ENCODE results near the gene C1QTNF8.

Gene C1QTNF8

GRCh38 chr16:1119129-1119528, 23.1 kb upstream of the C1QTNF8 start:
- no peaks in the 10 kb centered on the region for H3K9me3 ChIP-seq
- H3K27me3 ChIP-seq = peaks cover 7% of the 10 kb centered on the region
- H3K36me3 ChIP-seq = no peaks in the 10 kb centered on the region
- H3K27ac ChIP-seq = no peak overlapping the region
- no peak for TF ChIP-seq CTCF (IDR thresholded peaks at IDR 0.05)
- H3K4me3 ChIP-seq (ENCODE audit: low read depth in 1 of 2, low read length in 1 of 2) = no peak overlapping the region
- no peaks in the 10 kb centered on the region for H3K4me1 ChIP-seq (ENCODE audit: control insufficient read depth in 1 of 2, insufficient read depth in 1 of 2, low read depth in 1 of 2, low read length in 1 of 2)

DNA sequence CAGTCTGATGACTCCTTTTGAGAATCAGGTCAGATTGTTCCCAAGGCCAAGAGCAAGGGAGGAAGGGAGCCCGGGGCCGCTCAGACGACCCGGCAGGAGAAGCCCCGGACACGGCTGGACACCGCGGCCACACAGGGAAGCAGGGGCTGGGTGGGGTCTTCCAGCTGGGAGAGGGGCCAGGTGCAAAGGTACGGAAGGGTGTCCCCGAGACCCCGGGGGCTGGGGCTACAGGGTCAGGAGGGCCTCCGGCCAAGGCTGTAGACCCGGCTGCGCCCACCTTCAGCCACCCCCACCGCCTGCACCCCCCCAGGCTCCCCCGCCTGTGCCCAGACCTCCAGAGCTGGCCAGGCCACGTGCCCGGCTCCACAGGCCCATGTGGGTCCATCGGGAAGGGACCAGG, 21.9 kb upstream of the C1QTNF8 start:
- H3K27me3 ChIP-seq = peaks cover 7% of the 10 kb centered on the region
- TF ChIP-seq CTCF (IDR thresholded peaks at IDR 0.05) = no peak
- H3K9me3 ChIP-seq = no peaks in the 10 kb centered on the region
- H3K36me3 ChIP-seq = no peaks in the 10 kb centered on the region
- no peak overlapping the region for H3K4me3 ChIP-seq (ENCODE audit: low read depth in 1 of 2, low read length in 1 of 2)
- no peak overlapping the region for H3K27ac ChIP-seq
- no peaks in the 10 kb centered on the region for H3K4me1 ChIP-seq (ENCODE audit: control insufficient read depth in 1 of 2, insufficient read depth in 1 of 2, low read depth in 1 of 2, low read length in 1 of 2)

GRCh38 chr16:1117176-1117900, 21.3 kb upstream of the C1QTNF8 start:
- no peak for TF ChIP-seq CTCF (IDR thresholded peaks at IDR 0.05)
- no peak overlapping the region for H3K27ac ChIP-seq
- H3K4me3 ChIP-seq (ENCODE audit: low read depth in 1 of 2, low read length in 1 of 2) = no peak overlapping the region
- H3K9me3 ChIP-seq = no peaks in the 10 kb centered on the region
- H3K36me3 ChIP-seq = no peaks in the 10 kb centered on the region
- H3K4me1 ChIP-seq (ENCODE audit: control insufficient read depth in 1 of 2, insufficient read depth in 1 of 2, low read depth in 1 of 2, low read length in 1 of 2) = no peaks in the 10 kb centered on the region
- H3K27me3 ChIP-seq = peaks cover 10% of the 10 kb centered on the region

DNA sequence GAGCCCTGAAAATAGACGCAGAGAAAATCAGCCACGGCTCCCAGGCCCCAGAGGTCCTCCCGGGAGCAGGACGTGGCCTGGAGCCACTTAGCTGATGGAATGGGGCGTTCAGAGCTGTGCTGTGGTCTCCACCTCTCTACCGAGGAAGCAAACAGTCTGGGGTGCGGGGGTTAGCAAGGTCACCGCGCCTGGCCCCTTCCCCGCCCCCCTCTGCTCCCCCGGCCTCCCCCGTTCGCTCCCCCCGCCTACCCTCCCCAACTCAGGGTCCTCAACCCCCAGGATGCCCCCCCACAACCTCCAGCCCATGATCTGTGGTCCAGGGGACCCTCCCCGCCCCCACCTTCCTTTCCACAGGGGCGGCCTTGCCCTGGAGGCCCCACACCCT, 20.6 kb upstream of the C1QTNF8 start:
- H3K27ac ChIP-seq = no peak overlapping the region

DNA sequence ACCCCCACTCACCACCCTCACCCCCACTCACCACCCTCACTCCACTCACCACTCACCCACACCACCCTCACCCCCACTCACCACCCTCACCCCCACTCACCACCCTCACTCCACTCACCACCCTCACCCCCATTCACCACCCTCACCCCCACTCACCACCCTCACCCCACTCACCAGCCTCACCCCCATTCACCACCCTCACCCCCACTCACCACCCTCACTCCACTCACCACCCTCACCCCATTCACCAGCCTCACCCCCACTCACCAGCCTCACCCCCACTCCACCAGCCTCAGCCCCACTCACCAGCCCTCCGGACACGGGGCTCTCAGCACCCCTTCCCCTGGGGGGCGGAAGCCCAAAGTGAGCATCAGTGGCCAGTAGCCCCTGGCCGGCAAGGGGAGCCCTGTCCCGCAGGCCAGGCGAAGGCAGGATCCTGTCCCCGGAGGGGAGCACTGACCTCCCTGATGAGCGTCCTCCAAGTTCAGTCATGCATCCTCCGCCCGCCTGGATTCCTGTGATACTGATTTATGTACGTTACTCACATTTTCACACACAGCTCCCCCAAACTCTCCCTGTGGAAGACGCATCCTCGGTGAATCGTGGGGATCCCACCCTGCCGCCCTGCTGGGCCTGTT, 18.0 kb upstream of the C1QTNF8 start:
- Histone ChIP-seq H3K4me1 (ENCODE audit: control insufficient read depth in 1 of 2, insufficient read depth in 1 of 2, low read depth in 1 of 2, low read length in 1 of 2) (no peaks in the 10 kb centered on the region), H3K9me3 (no peaks in the 10 kb centered on the region), H3K27me3 (peaks cover 20% of the 10 kb centered on the region), H3K4me3 (ENCODE audit: low read depth in 1 of 2, low read length in 1 of 2) (no peak overlapping the region), H3K36me3 (no peaks in the 10 kb centered on the region), H3K27ac (no peak overlapping the region)
- TF ChIP-seq CTCF (IDR thresholded peaks at IDR 0.05) = no peak

More for the DNA sequence above, 20.6 kb upstream of the C1QTNF8 start:
- no peaks in the 10 kb centered on the region for H3K9me3 ChIP-seq
- peaks cover 14% of the 10 kb centered on the region for H3K27me3 ChIP-seq
- no peak overlapping the region for H3K4me3 ChIP-seq (ENCODE audit: low read depth in 1 of 2, low read length in 1 of 2)
- H3K4me1 ChIP-seq (ENCODE audit: control insufficient read depth in 1 of 2, insufficient read depth in 1 of 2, low read depth in 1 of 2, low read length in 1 of 2) = no peaks in the 10 kb centered on the region
- no peak for TF ChIP-seq CTCF (IDR thresholded peaks at IDR 0.05)
- no peaks in the 10 kb centered on the region for H3K36me3 ChIP-seq

Measured in neutrophil (primary cell).